ENCODE data around the gene MGAM2.

The MGAM2 gene

DNA sequence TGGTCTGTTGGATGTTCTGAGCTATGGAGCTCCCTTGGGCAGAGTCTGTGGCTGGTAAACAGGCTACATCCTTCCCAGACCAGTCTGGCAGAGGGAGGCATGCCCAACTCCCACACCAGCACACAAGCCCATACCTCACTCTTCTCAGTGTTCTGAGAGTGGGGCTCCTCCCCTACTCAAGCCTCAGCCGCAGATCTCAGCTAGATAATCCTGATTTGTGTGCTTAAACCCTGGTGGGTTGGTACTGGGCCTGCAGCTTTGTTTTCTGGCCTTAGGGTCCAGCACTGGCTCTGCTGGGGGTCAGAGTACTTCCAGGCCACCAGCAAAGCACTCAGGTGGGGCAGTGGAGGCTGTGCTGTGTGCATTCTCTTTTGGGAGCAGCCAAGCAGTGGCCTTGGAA, 70.4 kb downstream of the MGAM2 start:
- TF ChIP-seq, protein P1, sequence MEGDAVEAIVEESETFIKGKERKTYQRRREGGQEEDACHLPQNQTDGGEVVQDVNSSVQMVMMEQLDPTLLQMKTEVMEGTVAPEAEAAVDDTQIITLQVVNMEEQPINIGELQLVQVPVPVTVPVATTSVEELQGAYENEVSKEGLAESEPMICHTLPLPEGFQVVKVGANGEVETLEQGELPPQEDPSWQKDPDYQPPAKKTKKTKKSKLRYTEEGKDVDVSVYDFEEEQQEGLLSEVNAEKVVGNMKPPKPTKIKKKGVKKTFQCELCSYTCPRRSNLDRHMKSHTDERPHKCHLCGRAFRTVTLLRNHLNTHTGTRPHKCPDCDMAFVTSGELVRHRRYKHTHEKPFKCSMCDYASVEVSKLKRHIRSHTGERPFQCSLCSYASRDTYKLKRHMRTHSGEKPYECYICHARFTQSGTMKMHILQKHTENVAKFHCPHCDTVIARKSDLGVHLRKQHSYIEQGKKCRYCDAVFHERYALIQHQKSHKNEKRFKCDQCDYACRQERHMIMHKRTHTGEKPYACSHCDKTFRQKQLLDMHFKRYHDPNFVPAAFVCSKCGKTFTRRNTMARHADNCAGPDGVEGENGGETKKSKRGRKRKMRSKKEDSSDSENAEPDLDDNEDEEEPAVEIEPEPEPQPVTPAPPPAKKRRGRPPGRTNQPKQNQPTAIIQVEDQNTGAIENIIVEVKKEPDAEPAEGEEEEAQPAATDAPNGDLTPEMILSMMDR (IDR thresholded peaks at IDR 0.05; ENCODE audit: low read length, missing control alignments), result no peak
- DNase-seq (ENCODE audit: low read depth), result no peak
- no peak overlapping the region for H3K4me3 ChIP-seq (replicated peaks; ENCODE audit: low read depth, low read length)

DNA sequence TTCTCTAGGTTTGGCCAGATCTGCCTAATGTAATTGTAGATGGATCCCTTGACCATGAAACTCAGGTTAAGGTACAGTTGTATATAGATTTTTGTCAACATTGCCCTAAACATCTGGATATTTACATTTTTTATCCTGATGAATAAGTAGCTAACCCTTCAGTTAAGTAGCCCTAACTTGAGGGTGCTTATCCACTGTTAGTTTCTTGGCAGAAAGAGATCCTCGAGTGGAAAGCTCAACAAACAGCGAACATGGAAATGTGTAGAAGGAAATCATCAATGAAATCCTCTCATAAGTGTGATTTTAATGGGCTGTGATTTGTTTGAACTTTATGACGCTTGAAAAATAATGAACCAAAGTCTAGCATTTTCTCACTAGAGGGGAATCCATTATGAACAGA, 73.6 kb downstream of the MGAM2 start:
- DNase-seq (ENCODE audit: low read depth), result no peak
- no peak overlapping the region for H3K4me3 ChIP-seq (replicated peaks; ENCODE audit: low read depth, low read length)
- TF ChIP-seq, protein P1 (IDR thresholded peaks at IDR 0.05; ENCODE audit: low read length, missing control alignments), result no peak

DNA sequence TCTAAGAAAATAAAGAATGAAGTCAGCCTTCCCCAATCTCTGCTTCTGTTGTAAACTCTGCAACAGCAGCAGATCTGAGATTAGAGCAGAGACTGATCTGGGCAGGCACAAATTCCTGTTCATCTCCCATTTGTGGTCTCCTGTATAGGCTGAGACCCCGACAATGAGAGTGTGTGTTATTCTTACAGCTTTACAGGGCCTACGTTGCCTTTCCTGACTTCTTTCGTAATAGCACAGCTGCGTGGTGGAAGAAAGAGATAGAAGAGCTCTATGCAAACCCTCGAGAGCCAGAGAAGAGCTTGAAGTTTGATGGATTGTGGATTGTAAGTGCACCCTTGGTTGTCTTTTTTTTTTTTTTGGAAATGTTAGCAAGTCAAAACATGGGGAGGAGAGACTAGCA, 74.3 kb downstream of the MGAM2 start:
- H3K4me3 ChIP-seq (replicated peaks; ENCODE audit: low read depth, low read length), result no peak overlapping the region
- DNase-seq (ENCODE audit: low read depth), result no peak
- TF ChIP-seq, protein P1 (IDR thresholded peaks at IDR 0.05; ENCODE audit: low read length, missing control alignments), result no peak

DNA sequence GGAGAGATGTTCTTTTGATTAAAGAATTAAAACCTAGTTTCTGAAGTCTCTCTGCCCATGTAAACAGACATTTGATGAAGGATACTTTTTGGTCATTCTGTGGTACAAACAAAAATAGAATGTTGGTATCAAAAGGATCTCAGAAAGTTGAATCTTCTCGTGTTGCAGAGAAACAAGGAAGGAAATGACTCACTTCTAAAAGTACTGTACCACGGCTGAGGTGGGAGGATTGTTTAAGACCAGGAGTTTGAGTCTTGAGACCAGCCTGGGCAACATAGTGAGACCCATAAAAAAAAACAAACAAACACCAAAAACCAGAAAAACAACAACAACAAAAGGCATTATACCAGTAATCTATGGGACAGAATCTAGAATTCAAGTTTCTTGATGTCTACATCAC, 76.6 kb downstream of the MGAM2 start:
- no peak overlapping the region for H3K4me3 ChIP-seq (replicated peaks; ENCODE audit: low read depth, low read length)
- no peak for DNase-seq (ENCODE audit: low read depth)
- TF ChIP-seq, protein P1 (IDR thresholded peaks at IDR 0.05; ENCODE audit: low read length, missing control alignments), result no peak

DNA sequence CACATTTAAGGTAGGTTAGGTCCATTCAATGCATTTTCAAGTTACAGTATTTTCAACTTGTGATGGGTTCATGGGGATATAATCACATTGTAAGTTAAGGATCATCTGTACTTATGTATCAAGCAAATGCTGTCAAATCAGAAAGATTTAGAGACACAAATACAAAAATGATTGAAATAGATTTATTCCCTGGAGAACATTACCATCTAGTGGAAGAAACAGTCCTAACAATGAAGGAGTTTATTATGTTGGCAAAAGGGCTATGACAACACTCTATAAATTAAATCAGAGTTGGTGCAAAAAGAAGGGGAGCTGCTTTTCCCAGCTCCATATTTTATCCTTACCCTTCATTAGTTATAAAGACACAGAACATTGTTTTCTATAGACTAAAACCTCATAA, 77.3 kb downstream of the MGAM2 start:
- no peak overlapping the region for H3K4me3 ChIP-seq (replicated peaks; ENCODE audit: low read depth, low read length)
- no peak for DNase-seq (ENCODE audit: low read depth)
- TF ChIP-seq, protein P1 (IDR thresholded peaks at IDR 0.05; ENCODE audit: low read length, missing control alignments), result no peak

DNA sequence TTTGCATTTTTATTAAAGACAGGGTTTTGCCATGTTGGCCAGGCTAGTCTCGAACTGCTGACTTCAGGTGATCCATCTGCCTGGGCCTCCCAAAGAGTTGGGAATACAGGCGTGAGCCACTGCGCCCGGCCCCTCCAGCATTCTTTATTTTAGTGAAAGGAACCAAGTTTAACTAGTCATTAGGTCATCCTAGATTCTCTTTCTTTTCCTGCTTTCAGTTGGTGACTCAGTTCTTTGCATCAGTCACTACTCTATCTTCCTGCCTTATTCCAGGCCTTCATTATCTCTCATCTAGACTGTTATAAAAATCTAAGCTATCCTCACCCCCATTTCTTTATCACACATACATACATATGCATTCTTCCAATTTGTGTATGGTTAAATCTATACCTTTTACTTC, 82.7 kb downstream of the MGAM2 start:
- no peak for DNase-seq (ENCODE audit: low read depth)
- no peak overlapping the region for H3K4me3 ChIP-seq (replicated peaks; ENCODE audit: low read depth, low read length)
- TF ChIP-seq, protein P1 (IDR thresholded peaks at IDR 0.05; ENCODE audit: low read length, missing control alignments), result no peak

DNA sequence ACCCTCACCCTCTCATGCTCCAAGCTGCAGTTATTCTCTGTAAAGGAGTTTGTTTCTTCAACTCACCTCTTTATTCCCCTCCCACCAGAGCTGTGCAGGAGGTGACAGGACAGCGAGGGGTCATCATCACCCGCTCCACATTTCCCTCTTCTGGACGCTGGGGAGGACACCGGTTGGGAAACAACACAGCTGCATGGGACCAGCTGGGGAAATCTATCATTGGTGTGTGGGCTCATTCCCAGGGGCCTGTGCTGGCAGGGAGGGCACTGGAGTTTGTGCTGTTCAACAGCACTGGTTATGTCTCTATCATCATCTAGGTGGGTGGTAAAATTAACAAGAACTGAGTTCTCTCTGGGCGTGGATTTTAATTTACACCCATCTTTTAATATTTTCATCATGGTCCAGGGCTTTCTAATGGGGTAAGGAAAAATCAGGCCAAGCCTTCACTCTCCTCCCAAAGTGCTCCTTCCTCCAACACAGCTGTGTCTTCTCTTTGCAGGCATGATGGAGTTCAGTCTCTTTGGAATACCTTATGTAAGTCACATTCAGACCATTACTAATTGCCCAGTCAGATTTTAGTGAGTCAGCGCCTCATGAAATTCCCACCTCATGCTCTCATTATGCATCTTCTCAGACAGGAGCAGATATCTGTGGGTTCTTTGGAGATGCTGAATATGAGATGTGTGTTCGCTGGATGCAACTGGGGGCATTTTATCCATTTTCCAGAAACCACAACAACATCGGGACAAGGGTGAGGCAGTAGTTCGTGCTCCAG, 84.7 kb downstream of the MGAM2 start:
- DNase-seq (ENCODE audit: low read depth), result no peak

More for the DNA sequence above, 84.7 kb downstream of the MGAM2 start:
- TF ChIP-seq, protein P1 (IDR thresholded peaks at IDR 0.05; ENCODE audit: low read length, missing control alignments), result no peak
- no peak overlapping the region for H3K4me3 ChIP-seq (replicated peaks; ENCODE audit: low read depth, low read length)
